ENCODE measurements around the gene BTN2A1.
"Not testable (repeated sequence)": the region's sequence is repeated elsewhere in the genome, so short reads cannot be mapped to it uniquely, and the experiment has no call there.

The BTN2A1 gene

GRCh38 chr6:26431258-26432172, 26.2 kb upstream of the BTN2A1 start:
- DNase-seq (ENCODE audit: extremely low read depth in 1 of 2, low read depth in 1 of 2), result no peak

- DNase-seq (ENCODE audit: extremely low read depth in 1 of 2, low read depth in 1 of 2), result no peak
Measured at GRCh38 chr6:26432627-26433201, 25.0 kb upstream of the BTN2A1 start.

GRCh38 chr6:26433680-26434079, 24.1 kb upstream of the BTN2A1 start:
- not testable (repeated sequence) for DNase-seq (ENCODE audit: extremely low read depth in 1 of 2, low read depth in 1 of 2)

- DNase-seq (ENCODE audit: extremely low read depth in 1 of 2, low read depth in 1 of 2), result no peak
Measured at GRCh38 chr6:26436018-26436417, 21.7 kb upstream of the BTN2A1 start.

GRCh38 chr6:26437550-26437949, 20.2 kb upstream of the BTN2A1 start:
- no peak for DNase-seq (ENCODE audit: extremely low read depth in 1 of 2, low read depth in 1 of 2)

- DNase-seq (ENCODE audit: extremely low read depth in 1 of 2, low read depth in 1 of 2), result no peak
Measured at GRCh38 chr6:26438000-26438399, 19.8 kb upstream of the BTN2A1 start.

GRCh38 chr6:26439151-26440125, 18.3 kb upstream of the BTN2A1 start:
- DNase-seq (ENCODE audit: extremely low read depth in 1 of 2, low read depth in 1 of 2), result no peak

GRCh38 chr6:26440977-26441358, 16.8 kb upstream of the BTN2A1 start:
- DNase-seq (ENCODE audit: extremely low read depth in 1 of 2, low read depth in 1 of 2), result no peak

GRCh38 chr6:26441977-26442376, 15.8 kb upstream of the BTN2A1 start:
- DNase-seq (ENCODE audit: extremely low read depth in 1 of 2, low read depth in 1 of 2), result no peak

GRCh38 chr6:26445934-26446667, 11.7 kb upstream of the BTN2A1 start:
- peak; percentile 15 to 53 for DNase-seq (ENCODE audit: extremely low read depth in 1 of 2, low read depth in 1 of 2)

- DNase-seq (ENCODE audit: extremely low read depth in 1 of 2, low read depth in 1 of 2), result no peak
Measured at GRCh38 chr6:26447257-26447656, 10.5 kb upstream of the BTN2A1 start.

- no peak for DNase-seq (ENCODE audit: extremely low read depth in 1 of 2, low read depth in 1 of 2)
Measured at GRCh38 chr6:26450240-26450639, 7.5 kb upstream of the BTN2A1 start.

GRCh38 chr6:26452631-26453235, 5.0 kb upstream of the BTN2A1 start:
- DNase-seq (ENCODE audit: extremely low read depth in 1 of 2, low read depth in 1 of 2), result no peak

- DNase-seq (ENCODE audit: extremely low read depth in 1 of 2, low read depth in 1 of 2), result no peak
Measured at GRCh38 chr6:26454631-26455030, 3.1 kb upstream of the BTN2A1 start.

- DNase-seq (ENCODE audit: extremely low read depth in 1 of 2, low read depth in 1 of 2), result no peak
Measured at GRCh38 chr6:26455357-26455970, 2.3 kb upstream of the BTN2A1 start.

- no peak for DNase-seq (ENCODE audit: extremely low read depth in 1 of 2, low read depth in 1 of 2)
Measured at GRCh38 chr6:26457264-26457805, 420 bp upstream of the BTN2A1 start.

- no peak for DNase-seq (ENCODE audit: extremely low read depth in 1 of 2, low read depth in 1 of 2)
Measured at GRCh38 chr6:26459023-26459810, 1.5 kb downstream of the BTN2A1 start.

GRCh38 chr6:26461353-26461752, 3.6 kb downstream of the BTN2A1 start:
- DNase-seq (ENCODE audit: extremely low read depth in 1 of 2, low read depth in 1 of 2), result not testable (repeated sequence)

GRCh38 chr6:26464014-26464413, 6.3 kb downstream of the BTN2A1 start:
- DNase-seq (ENCODE audit: extremely low read depth in 1 of 2, low read depth in 1 of 2), result no peak
